ENCODE results near the gene ASNS.

ASNS gene

DNA sequence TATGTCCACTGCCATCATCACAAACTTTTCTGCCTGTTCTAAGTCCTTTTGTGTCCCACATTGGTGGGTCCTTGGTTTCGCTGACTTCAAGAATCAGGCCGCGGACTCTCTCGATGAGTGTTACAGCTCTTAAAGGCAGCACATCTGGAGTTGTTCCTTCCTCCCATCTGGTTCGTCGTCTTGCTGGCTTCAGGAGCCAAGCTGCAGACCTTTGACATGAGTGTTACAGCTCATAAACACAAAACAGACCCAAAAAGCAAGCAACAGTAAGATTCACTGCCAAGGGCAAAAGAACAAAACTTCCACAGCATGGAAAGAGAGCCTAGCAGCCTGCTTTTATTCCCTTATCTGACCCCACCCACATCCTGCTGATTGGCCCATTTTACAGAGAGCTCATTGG is 30.2 kb downstream of the ASNS start:
- H3K27ac ChIP-seq (ENCODE audit: low read depth, low read length), result no peak overlapping the region
- peaks cover 13% of the 10 kb centered on the region for H3K9me3 ChIP-seq (ENCODE audit: insufficient read depth, low read depth, low read length)
- H3K4me1 ChIP-seq (ENCODE audit: insufficient read depth, low read length), result no peaks in the 10 kb centered on the region
- no peaks in the 10 kb centered on the region for H3K36me3 ChIP-seq (ENCODE audit: insufficient read depth, low read length)
- no peaks in the 10 kb centered on the region for H3K27me3 ChIP-seq (ENCODE audit: insufficient read depth, low read length)
- no peak overlapping the region for H3K4me3 ChIP-seq (ENCODE audit: low read length)
- WGBS, result 95% methylated on average over 6 of the region's 6 CpGs
- no peak overlapping the region for H3K9ac ChIP-seq (ENCODE audit: low read depth, low read length)

DNA sequence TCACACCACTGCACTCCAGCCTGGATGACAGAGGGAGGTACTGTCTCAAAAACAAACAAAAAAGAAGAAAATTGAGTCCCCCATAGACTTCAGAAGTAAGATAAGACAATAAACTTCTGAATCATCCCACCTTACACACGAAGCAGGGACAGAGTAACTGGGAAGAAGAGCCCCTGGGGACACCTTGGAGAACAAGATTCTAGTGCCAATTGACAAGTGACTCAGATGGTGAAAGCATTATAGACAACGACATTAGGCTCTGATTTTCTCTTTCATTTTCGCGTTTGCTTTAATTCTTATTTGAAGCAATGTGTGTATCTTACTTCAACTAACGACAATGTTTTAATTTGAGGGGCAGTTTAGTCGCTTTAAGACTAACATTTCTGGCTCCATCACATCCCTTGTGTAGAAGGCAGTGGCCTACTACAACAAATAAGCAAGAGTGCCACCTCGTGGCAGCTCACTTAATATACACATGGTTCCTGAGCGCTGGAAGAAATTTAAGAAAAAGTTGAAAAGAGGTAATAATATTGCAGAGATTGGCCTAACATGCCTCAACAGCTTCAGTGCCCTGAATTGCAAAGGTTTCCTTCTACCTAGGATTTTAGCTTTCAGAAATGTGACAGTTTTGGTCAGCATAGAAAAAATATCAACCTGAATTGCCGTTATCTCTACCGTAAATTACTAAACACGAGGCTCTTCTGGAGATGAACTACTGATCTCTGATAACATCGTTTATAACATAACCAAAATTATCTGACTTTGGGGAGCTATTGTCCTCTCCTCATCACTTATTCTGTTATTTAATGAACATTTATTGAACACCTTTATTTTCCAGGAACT is 36.7 kb downstream of the ASNS start:
- Histone ChIP-seq H3K27me3 (ENCODE audit: insufficient read depth, low read length) (no peaks in the 10 kb centered on the region), H3K4me3 (ENCODE audit: low read length) (no peak overlapping the region)
- WGBS, result 46% methylated on average over 12 of the region's 12 CpGs

DNA sequence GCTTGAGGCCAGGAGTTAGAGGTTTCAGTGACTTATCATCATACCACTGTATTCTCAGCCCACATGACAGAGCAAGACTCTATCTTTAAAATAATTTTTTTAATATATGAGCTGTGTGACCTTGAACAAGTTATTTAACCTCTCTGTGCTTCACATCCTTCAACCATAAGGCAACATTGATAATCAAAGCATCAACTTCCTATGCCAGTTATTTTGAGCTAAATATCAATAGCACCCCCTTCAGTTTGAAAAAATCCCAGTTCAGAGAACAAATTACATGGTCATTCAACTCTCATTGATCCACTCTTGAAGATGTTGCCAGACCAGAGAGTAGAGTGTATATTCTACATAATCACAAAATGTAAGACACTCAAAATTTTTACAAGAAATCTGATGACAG is 53.0 kb downstream of the ASNS start:
- H3K27ac ChIP-seq (ENCODE audit: low read depth, low read length), result no peak overlapping the region
- no peaks in the 10 kb centered on the region for H3K4me1 ChIP-seq (ENCODE audit: insufficient read depth, low read length)
- no peaks in the 10 kb centered on the region for H3K9me3 ChIP-seq (ENCODE audit: insufficient read depth, low read depth, low read length)
- no peak overlapping the region for H3K4me3 ChIP-seq (ENCODE audit: low read length)
- no peaks in the 10 kb centered on the region for H3K27me3 ChIP-seq (ENCODE audit: insufficient read depth, low read length)
- no peak overlapping the region for H3K9ac ChIP-seq (ENCODE audit: low read depth, low read length)
- no peaks in the 10 kb centered on the region for H3K36me3 ChIP-seq (ENCODE audit: insufficient read depth, low read length)

More for the DNA sequence above, 36.7 kb downstream of the ASNS start:
- H3K36me3 ChIP-seq (ENCODE audit: insufficient read depth, low read length), result no peaks in the 10 kb centered on the region
- no peak overlapping the region for H3K9ac ChIP-seq (ENCODE audit: low read depth, low read length)
- H3K4me1 ChIP-seq (ENCODE audit: insufficient read depth, low read length), result no peaks in the 10 kb centered on the region
- H3K27ac ChIP-seq (ENCODE audit: low read depth, low read length), result no peak overlapping the region
- no peaks in the 10 kb centered on the region for H3K9me3 ChIP-seq (ENCODE audit: insufficient read depth, low read depth, low read length)

DNA sequence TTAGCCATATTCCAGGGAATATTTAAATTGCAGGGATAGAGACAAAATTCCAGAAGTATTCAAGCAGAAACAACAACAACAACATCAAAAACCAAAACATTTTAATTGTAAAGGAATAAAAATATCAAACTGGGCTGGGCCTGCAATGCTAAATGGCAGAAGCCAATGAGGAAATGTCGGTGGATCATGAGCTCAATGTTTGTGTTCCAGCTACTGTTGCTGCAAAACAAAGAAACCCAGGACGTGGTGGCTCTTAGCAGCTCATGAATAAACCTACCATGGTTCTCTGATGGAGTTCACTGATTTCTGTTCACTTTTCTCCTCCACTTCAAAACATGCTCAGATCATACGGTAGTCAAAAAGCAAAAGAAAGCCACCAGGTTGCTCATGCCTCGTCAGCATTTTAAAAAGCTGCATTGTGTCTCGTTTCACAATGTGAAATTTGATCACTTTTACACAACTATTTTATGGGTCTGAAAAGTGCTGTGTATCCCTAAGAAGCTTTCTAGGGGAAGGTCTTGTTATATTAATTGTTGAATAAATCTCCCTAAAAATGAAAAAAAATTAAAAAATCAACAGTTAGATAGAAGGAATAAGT is 54.0 kb downstream of the ASNS start:
- H3K36me3 ChIP-seq (ENCODE audit: insufficient read depth, low read length), result no peaks in the 10 kb centered on the region
- no peaks in the 10 kb centered on the region for H3K27me3 ChIP-seq (ENCODE audit: insufficient read depth, low read length)
- H3K27ac ChIP-seq (ENCODE audit: low read depth, low read length), result no peak overlapping the region
- 74% methylated on average over 5 of the region's 5 CpGs for WGBS
- no peaks in the 10 kb centered on the region for H3K4me1 ChIP-seq (ENCODE audit: insufficient read depth, low read length)
- no peaks in the 10 kb centered on the region for H3K9me3 ChIP-seq (ENCODE audit: insufficient read depth, low read depth, low read length)
- H3K4me3 ChIP-seq (ENCODE audit: low read length), result no peak overlapping the region
- no peak overlapping the region for H3K9ac ChIP-seq (ENCODE audit: low read depth, low read length)
